ENCODE data around the gene NYAP1. TPM values are rescaled to one million over a fixed set of nuclear protein-coding genes. Genes with fewer than 3 reads are reported as not detected.

NYAP1 gene
- total RNA-seq = under 1 TPM; under 0.01 to 0.33 TPM

DNA sequence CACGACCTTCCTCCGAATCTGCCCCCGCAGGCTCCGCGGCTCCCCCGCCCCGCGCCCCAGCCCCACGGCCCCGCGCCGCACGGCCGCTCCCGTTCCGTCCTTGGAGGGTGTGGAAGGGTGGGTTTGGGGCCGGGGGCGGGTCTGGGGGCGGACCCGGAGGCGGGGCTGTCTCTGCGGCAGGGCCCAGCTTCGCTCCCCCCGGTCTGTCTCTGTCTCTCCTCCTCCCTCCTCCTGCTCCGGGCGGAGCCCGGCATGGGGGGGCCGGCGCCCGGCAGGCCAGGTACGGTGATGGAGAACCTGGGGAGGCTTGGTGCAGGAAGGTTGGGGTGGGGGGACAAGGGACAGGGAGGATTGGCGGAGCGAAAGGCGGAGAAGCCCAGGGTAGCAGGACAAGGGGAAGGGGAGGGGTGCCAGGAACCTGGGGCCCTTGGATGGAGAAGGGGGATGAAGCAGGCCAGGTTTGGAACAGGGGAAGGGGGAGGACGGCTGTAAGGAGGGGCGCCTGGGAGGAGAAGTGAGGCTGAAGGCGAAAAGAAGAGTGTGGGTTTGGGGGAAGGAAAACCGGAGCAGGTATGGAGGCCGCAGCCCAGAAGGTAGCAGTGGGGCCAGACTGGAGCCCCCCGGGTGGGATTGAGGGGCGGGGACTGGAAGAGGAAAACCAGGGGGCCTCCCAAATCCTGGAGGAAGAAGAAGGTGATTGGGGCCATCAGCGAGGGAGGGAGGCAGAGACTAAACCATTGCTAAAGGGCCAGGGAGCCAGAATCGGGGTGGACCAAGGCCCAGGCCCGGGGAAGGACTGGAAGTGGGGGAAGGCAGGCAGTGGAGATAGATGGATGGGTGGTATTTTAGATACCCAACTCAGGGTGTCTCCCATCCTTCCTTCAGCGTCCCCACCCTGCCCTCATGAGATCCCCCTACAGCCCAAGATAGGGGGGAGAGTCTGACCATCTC lies at the start of gene NYAP1:
Gene NYAP1 (plus strand): TSS at position 206 of the 951 bp plus-strand sequence. CDS start 1,385 bp downstream, outside the sequence.

DNA sequence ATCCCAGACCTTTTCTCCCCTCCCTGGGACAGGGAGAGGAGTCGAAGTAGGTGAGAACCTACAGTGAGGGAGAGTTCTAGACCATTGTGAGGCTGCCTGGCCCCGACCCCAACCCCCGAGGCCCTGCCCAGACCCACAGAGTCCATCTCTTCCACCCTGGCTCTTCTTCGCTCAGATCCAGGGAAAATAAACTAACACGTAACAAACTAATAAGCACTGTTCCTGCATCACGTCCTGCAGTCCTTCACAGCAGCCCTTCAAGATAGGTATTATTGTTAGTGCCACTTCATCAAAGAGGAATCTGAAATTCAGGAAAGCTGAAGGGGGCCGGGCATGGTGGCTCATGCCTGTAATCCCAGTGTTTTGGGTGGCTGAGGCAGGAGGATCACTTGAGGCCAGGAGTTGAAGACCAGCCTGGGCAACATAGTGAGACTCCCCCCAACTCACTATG lies 19.5 kb upstream of the NYAP1 start, which contains the start of gene SPACDR:
Gene SPACDR (minus strand): TSS at position 51 of the 451 bp plus-strand sequence. CDS start 235 bp downstream, outside the sequence.

GRCh38 chr7:100478958-100479660 lies 4.6 kb upstream of the NYAP1 start, which contains the start of gene TSC22D4:
Gene TSC22D4 (minus strand): TSS chr7:100479214. CDS start chr7:100478038, 1,176 bp downstream.

GRCh38 chr7:100538654-100539435 lies 55.1 kb downstream of the NYAP1 start, which contains the start of gene AGFG2:
Gene AGFG2 (plus strand): TSS chr7:100539203. CDS start chr7:100539347, 144 bp downstream.

Small RNA genes within 50 kb of the gene (small RNA-seq; reads per million reads assigned to genes)
- gene RN7SL416P = 0 reads per million in 2 donors

Other genes starting within 250 kb of the NYAP1 start
- gene SPDYE3, start 176.2 kb upstream of the NYAP1 start, total RNA-seq = not detected
- gene PILRB, start 125.8 kb upstream of the NYAP1 start, total RNA-seq = 10 to 100 TPM; 12.7 to 21.0 TPM
- not detected for gene PILRA, start 110.4 kb upstream of the NYAP1 start, total RNA-seq
- gene ZCWPW1, start 55.2 kb upstream of the NYAP1 start, total RNA-seq = 1 to 10 TPM in 1 of 2 donors, under 1 TPM in 1; 0.33 to 3.1 TPM
- gene MEPCE, start 54.1 kb upstream of the NYAP1 start, total RNA-seq = 10 to 100 TPM; 24.3 to 28.6 TPM
- gene PPP1R35, start 47.4 kb upstream of the NYAP1 start, total RNA-seq = 10 to 100 TPM; 15.8 to 22.6 TPM
- gene SPACDR, start 19.7 kb upstream of the NYAP1 start, total RNA-seq = under 1 TPM in 1 of 2 donors, not detected in 1; 0.33 TPM
- gene TSC22D4, start 4.7 kb upstream of the NYAP1 start, total RNA-seq = 10 to 100 TPM; 38.0 to 46.1 TPM
- gene AGFG2, start 55.3 kb downstream of the NYAP1 start, total RNA-seq = 10 to 100 TPM; 14.1 to 16.0 TPM
- not detected for gene SAP25, start 90.0 kb downstream of the NYAP1 start, total RNA-seq
- gene LRCH4, start 102.2 kb downstream of the NYAP1 start, total RNA-seq = 10 to 100 TPM; 25.0 to 40.6 TPM
- gene FBXO24, start 102.4 kb downstream of the NYAP1 start, total RNA-seq = under 1 TPM; under 0.01 to 0.69 TPM
- gene PCOLCE, start 118.4 kb downstream of the NYAP1 start, total RNA-seq = 1 to 10 TPM in 1 of 2 donors, under 1 TPM in 1; 0.33 to 2.4 TPM
- gene MOSPD3, start 128.6 kb downstream of the NYAP1 start, total RNA-seq = 1 to 10 TPM; 4.7 to 7.2 TPM
- gene TFR2, start 157.6 kb downstream of the NYAP1 start, total RNA-seq = under 1 TPM; 0.34 to 1.00 TPM
- not detected for gene ACTL6B, start 172.5 kb downstream of the NYAP1 start, total RNA-seq
- 100 to 1,000 TPM in 1 of 2 donors, 10 to 100 TPM in 1; 69.2 to 105 TPM for gene GNB2, start 189.8 kb downstream of the NYAP1 start, total RNA-seq
- gene GIGYF1, start 210.3 kb downstream of the NYAP1 start, total RNA-seq = 10 to 100 TPM; 14.3 to 17.9 TPM
- 10 to 100 TPM; 35.4 to 73.9 TPM for gene POP7, start 222.2 kb downstream of the NYAP1 start, total RNA-seq
- not detected for gene EPO, start 236.5 kb downstream of the NYAP1 start, total RNA-seq
- gene ZAN, start 249.7 kb downstream of the NYAP1 start, total RNA-seq = not detected

All from melanocyte of skin (primary cell).